ENCODE measurements around the gene PRSS48. TPM values are rescaled to one million over a fixed set of nuclear protein-coding genes. Genes with fewer than 3 reads are reported as not detected.

Gene PRSS48
- total RNA-seq, 1 experiment from 2014 or later, result not detected

DNA sequence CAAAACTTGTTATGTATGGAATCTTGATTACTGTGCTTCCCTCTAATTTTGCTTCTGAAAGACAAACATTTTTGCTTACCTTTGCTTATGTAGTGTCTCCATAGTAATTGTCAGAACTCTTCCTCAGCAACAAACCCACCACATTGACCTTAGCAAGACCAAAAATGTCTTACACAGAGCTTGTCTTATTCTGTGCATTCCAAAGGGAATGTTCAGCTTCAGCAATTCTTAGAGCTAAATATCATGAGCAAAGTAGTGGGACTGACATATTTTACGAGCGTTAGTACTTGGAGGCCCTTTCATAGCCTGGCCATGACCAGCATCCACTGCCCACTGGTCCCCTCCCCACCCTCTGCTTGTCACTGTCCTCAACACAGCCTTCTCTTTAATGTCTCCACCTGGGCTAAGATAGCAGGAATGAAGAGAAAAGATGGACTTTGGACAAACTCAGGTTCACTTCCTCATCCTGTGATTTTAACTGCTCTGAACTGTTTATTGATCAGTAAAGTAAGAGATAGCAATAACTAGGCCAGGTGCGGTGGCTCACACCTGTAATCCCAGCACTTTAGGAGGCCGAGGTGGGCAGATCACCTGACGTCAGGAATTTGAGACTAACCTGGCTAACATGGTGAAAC lies 63.9 kb downstream of the PRSS48 start:
- RAD21 ChIA-PET (ENCODE audit: low non-redundant PET in 1 of 2, low total read pairs in 2 of 2, uncharacterized antibody in 2 of 2, unreplicated experiment in 2 of 2), result no interaction called here
- no peak overlapping the region for H3K4me2 ChIP-seq (ENCODE audit: low read length)
- H3K9ac ChIP-seq (ENCODE audit: low read length), result no peak overlapping the region
- H3K27me3 ChIP-seq (ENCODE audit: insufficient read depth, low read length), result no peaks in the 10 kb centered on the region
- H2AFZ ChIP-seq (ENCODE audit: low read depth, low read length, poor library complexity, severe bottlenecking), result no peak overlapping the region
- no peaks in the 10 kb centered on the region for H3K4me1 ChIP-seq (ENCODE audit: control insufficient read depth in 1 of 2, insufficient read depth in 2 of 2, low read length in 2 of 2)
- TF ChIP-seq SP1 (IDR thresholded peaks at IDR 0.05; ENCODE audit: low read depth) (no peak), POLR2AphosphoS5 (IDR thresholded peaks at IDR 0.05; ENCODE audit: low read depth, low read length) (no peak), RAD21 (IDR thresholded peaks at IDR 0.05; ENCODE audit: low read depth) (no peak), ZNF274 (IDR thresholded peaks at IDR 0.05; ENCODE audit: low read depth, low read length) (no peak), EZH2 (IDR thresholded peaks at IDR 0.05) (no peak), EZH2phosphoT487 (IDR thresholded peaks at IDR 0.05; ENCODE audit: borderline replicate concordance) (no peak), POLR2A (IDR thresholded peaks at IDR 0.05; ENCODE audit: borderline replicate concordance, extremely low read depth, insufficient read depth, insufficient read length) (no peak), TCF7L2 (IDR thresholded peaks at IDR 0.05; ENCODE audit: borderline replicate concordance, extremely low read depth, insufficient read depth, insufficient read length) (no peak), SIN3A (IDR thresholded peaks at IDR 0.05; ENCODE audit: low read depth) (no peak), EGR1 (IDR thresholded peaks at IDR 0.05; ENCODE audit: low read depth) (no peak)
- TF ChIP-seq, protein P1, sequence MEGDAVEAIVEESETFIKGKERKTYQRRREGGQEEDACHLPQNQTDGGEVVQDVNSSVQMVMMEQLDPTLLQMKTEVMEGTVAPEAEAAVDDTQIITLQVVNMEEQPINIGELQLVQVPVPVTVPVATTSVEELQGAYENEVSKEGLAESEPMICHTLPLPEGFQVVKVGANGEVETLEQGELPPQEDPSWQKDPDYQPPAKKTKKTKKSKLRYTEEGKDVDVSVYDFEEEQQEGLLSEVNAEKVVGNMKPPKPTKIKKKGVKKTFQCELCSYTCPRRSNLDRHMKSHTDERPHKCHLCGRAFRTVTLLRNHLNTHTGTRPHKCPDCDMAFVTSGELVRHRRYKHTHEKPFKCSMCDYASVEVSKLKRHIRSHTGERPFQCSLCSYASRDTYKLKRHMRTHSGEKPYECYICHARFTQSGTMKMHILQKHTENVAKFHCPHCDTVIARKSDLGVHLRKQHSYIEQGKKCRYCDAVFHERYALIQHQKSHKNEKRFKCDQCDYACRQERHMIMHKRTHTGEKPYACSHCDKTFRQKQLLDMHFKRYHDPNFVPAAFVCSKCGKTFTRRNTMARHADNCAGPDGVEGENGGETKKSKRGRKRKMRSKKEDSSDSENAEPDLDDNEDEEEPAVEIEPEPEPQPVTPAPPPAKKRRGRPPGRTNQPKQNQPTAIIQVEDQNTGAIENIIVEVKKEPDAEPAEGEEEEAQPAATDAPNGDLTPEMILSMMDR (IDR thresholded peaks at IDR 0.05 in 2 of 3, conservative IDR thresholded peaks at IDR 0.05 in 1 of 3; ENCODE audit: borderline replicate concordance in 1 of 3, insufficient read depth in 1 of 3, low read depth in 2 of 3, low read length in 2 of 3), result no peak
- TF ChIP-seq, protein P2, sequence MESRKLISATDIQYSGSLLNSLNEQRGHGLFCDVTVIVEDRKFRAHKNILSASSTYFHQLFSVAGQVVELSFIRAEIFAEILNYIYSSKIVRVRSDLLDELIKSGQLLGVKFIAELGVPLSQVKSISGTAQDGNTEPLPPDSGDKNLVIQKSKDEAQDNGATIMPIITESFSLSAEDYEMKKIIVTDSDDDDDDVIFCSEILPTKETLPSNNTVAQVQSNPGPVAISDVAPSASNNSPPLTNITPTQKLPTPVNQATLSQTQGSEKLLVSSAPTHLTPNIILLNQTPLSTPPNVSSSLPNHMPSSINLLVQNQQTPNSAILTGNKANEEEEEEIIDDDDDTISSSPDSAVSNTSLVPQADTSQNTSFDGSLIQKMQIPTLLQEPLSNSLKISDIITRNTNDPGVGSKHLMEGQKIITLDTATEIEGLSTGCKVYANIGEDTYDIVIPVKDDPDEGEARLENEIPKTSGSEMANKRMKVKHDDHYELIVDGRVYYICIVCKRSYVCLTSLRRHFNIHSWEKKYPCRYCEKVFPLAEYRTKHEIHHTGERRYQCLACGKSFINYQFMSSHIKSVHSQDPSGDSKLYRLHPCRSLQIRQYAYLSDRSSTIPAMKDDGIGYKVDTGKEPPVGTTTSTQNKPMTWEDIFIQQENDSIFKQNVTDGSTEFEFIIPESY (IDR thresholded peaks at IDR 0.05; ENCODE audit: extremely low read depth, insufficient replicate concordance, low read length), result no peak
- TF ChIP-seq, protein P3, sequence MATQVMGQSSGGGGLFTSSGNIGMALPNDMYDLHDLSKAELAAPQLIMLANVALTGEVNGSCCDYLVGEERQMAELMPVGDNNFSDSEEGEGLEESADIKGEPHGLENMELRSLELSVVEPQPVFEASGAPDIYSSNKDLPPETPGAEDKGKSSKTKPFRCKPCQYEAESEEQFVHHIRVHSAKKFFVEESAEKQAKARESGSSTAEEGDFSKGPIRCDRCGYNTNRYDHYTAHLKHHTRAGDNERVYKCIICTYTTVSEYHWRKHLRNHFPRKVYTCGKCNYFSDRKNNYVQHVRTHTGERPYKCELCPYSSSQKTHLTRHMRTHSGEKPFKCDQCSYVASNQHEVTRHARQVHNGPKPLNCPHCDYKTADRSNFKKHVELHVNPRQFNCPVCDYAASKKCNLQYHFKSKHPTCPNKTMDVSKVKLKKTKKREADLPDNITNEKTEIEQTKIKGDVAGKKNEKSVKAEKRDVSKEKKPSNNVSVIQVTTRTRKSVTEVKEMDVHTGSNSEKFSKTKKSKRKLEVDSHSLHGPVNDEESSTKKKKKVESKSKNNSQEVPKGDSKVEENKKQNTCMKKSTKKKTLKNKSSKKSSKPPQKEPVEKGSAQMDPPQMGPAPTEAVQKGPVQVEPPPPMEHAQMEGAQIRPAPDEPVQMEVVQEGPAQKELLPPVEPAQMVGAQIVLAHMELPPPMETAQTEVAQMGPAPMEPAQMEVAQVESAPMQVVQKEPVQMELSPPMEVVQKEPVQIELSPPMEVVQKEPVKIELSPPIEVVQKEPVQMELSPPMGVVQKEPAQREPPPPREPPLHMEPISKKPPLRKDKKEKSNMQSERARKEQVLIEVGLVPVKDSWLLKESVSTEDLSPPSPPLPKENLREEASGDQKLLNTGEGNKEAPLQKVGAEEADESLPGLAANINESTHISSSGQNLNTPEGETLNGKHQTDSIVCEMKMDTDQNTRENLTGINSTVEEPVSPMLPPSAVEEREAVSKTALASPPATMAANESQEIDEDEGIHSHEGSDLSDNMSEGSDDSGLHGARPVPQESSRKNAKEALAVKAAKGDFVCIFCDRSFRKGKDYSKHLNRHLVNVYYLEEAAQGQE (IDR thresholded peaks at IDR 0.05; ENCODE audit: low read depth), result no peak
- BruUV-seq (replicated peaks), result no TSS peak
- H4K20me1 ChIP-seq (ENCODE audit: insufficient read depth), result no peaks in the 10 kb centered on the region
- no peaks in the 10 kb centered on the region for H3K9me3 ChIP-seq (ENCODE audit: control insufficient read depth in 1 of 2, insufficient read depth in 1 of 2, low read depth in 1 of 2, low read length in 2 of 2)
- no peaks in the 10 kb centered on the region for H3K79me2 ChIP-seq (ENCODE audit: insufficient read depth, low read length)
- POLR2A ChIA-PET, result no interaction called here
- H3K9me2 ChIP-seq (ENCODE audit: insufficient read depth), result no peaks in the 10 kb centered on the region
- H3K27ac ChIP-seq (ENCODE audit: low read depth, low read length), result no peak overlapping the region
- ATAC-seq (no peak), DNase-seq (ENCODE audit: low read depth, low spot score) (no peak)
- CTCF ChIA-PET, result no interaction called here
- no peak overlapping the region for H3K4me3 ChIP-seq (replicated peaks in 1 of 2; ENCODE audit: low read depth in 1 of 2, low read length in 2 of 2)
- H3K36me3 ChIP-seq (ENCODE audit: control insufficient read depth in 1 of 2, insufficient read depth in 2 of 2, low read length in 2 of 2), result no peaks in the 10 kb centered on the region
- intact Hi-C loops (cut with micrococcal nuclease), result no loop called here
